GM12878 (cell line): ENCODE measurements around the gene CPLX4. TPM values are rescaled to one million over a fixed set of nuclear protein-coding genes. Genes with fewer than 3 reads are reported as not detected.

ENCODE experiments used
- ATAC-seq: fragments of 200-7000 bp; cut with Tn5 transposase; 3 replicates; pipeline ENCODE4 v1.9.1; 2020; ENCODE audit warnings: mild to moderate bottlenecking, moderate library complexity
- BruUV-seq: library from RNA; stranded (reverse); fragments of 400-500 nt; replicated peaks from 2 replicates; lab custom pipeline; 2021; lab: Mats Ljungman, UMichigan
- CTCF ChIA-PET: fragments of 300-600 bp; sonication (Branson Sonifier 250); formaldehyde crosslinking; extraction: SDS; loops from one replicate; lab custom pipeline; 2021; ENCODE audit warnings: inconsistent platforms; lab: Yijun Ruan, JAX
- POLR2A ChIA-PET: fragments of 350-600 bp; formaldehyde crosslinking; extraction: SDS; loops from one replicate; lab custom pipeline; 2021; ENCODE audit warnings: inconsistent platforms; lab: Charles Lee
- RAD21 ChIA-PET: fragments of 300-600 bp; sonication (Branson Sonifier 250); formaldehyde crosslinking; loops from one replicate; lab custom pipeline; 2023; ENCODE audit warnings: antibody characterized with exemption; ENCODE audit not compliant: unreplicated experiment; lab: Charles Lee
- SMC1A ChIA-PET: fragments of 300-600 bp; sonication (Branson Sonifier 250); formaldehyde crosslinking; loops from one replicate; lab custom pipeline; 2023; ENCODE audit not compliant: unreplicated experiment, uncharacterized antibody; lab: Charles Lee
- DNase-seq: peaks from one replicate; pipeline ENCODE4 v3.0.0-alpha.2; 2011; ENCODE audit warnings: low read depth, low spot score
- FAIRE-seq: peaks from 3 replicates; lab custom pipeline; 2011; peaks lifted over from hg19 to GRCh38; lab: Jason Lieb, UNC
- H2AFZ ChIP-seq: 2 replicates; pipeline ENCODE4 v1.6.0; 2011; ENCODE audit warnings: low read depth, low read length, control low read depth; ENCODE audit not compliant: control insufficient read depth
- H3K27ac ChIP-seq: 2 replicates; pipeline ENCODE4 v1.5.1; 2011; ENCODE audit warnings: control low read depth; ENCODE audit not compliant: control insufficient read depth, insufficient read depth
- H3K27me3 ChIP-seq, 2 experiments: replicated peaks in 1 of 2; 2 replicates each; pipeline versions ENCODE4 v1.6.0 to v1.6.1; 2011; ENCODE audit warnings: low read length in 1 of 2; ENCODE audit not compliant: control insufficient read depth in 2 of 2, insufficient read depth in 2 of 2
- H3K36me3 ChIP-seq, 2 experiments: 2 replicates each; pipeline ENCODE4 v1.5.1; 2011; ENCODE audit warnings: low read length in 1 of 2; ENCODE audit not compliant: control insufficient read depth in 2 of 2, insufficient read depth in 2 of 2
- H3K4me1 ChIP-seq: 2 replicates; pipeline ENCODE4 v1.6.1; 2011; ENCODE audit warnings: mild to moderate bottlenecking, low read length, moderate library complexity, mixed read lengths; ENCODE audit not compliant: control insufficient read depth, insufficient read depth
- H3K4me2 ChIP-seq: 2 replicates; pipeline ENCODE4 v1.6.0; 2011; ENCODE audit warnings: control low read depth; ENCODE audit not compliant: control insufficient read depth, insufficient read depth
- H3K4me3 ChIP-seq: fragments of 200-600 bp; sonication (generic); 2 replicates; pipeline ENCODE4 v1.5.1; 2016
- H3K79me2 ChIP-seq: 2 replicates; pipeline ENCODE4 v1.6.0; 2011; ENCODE audit warnings: low read length; ENCODE audit not compliant: control insufficient read depth, insufficient read depth
- H3K9ac ChIP-seq: 2 replicates; pipeline ENCODE4 v1.8.0; 2011; ENCODE audit warnings: low read length, control low read depth, mixed read lengths; ENCODE audit not compliant: control insufficient read depth, insufficient read depth
- H3K9me3 ChIP-seq: replicated peaks from 3 replicates; pipeline ENCODE4 v1.5.1; 2011; ENCODE audit warnings: mild to moderate bottlenecking, low read length; ENCODE audit not compliant: control insufficient read depth, insufficient read depth
- H4K20me1 ChIP-seq: 2 replicates; pipeline ENCODE4 v1.6.0; 2011; ENCODE audit not compliant: control insufficient read depth, insufficient read depth
- FOS ChIP-seq: IDR thresholded peaks from 3 replicates; pipeline ENCODE4 v1.6.1; 2011; ENCODE audit warnings: borderline replicate concordance; ENCODE audit not compliant: insufficient read length; ENCODE audit errors: extremely low read depth
- MLLT1 ChIP-seq: fragments of 450-650 bp; IDR thresholded peaks from 2 replicates; pipeline ENCODE4 v1.6.1; 2016; ENCODE audit warnings: mild to moderate bottlenecking
- NR2F1 ChIP-seq: fragments of 450-650 bp; conservative IDR thresholded peaks from 2 replicates; pipeline ENCODE4 v1.6.1; 2017; ENCODE audit warnings: mild to moderate bottlenecking
- PML ChIP-seq: IDR thresholded peaks from 2 replicates; pipeline ENCODE4 v1.6.1; 2012; ENCODE audit warnings: low read length, inconsistent platforms
- RCOR1 ChIP-seq: conservative IDR thresholded peaks from 2 replicates; pipeline ENCODE4 v1.6.1; 2012; ENCODE audit warnings: low read depth, low read length, improper control_type of control experiment
- TCF3 ChIP-seq: IDR thresholded peaks from 2 replicates; pipeline ENCODE4 v1.6.1; 2012; ENCODE audit warnings: low read depth, mild to moderate bottlenecking, low read length, borderline replicate concordance; ENCODE audit not compliant: insufficient read depth
- YY1 ChIP-seq: IDR thresholded peaks from 2 replicates; pipeline ENCODE4 v1.6.1; 2011; ENCODE audit warnings: low read depth, mild to moderate bottlenecking, low read length
- WGBS: methylation state at CpG from one replicate; pipeline ENCODE4 v1.1.6; 2016; ENCODE audit warnings: low lambda C conversion rate; ENCODE audit not compliant: insufficient replicate concordance, insufficient coverage; ENCODE audit errors: missing lambda C conversion rate; 5-methylcytosine and 5-hydroxymethylcytosine counted together
- in situ Hi-C: fragments of 300-500 bp; cut with MboI; formaldehyde crosslinking; loops from 9 replicates; pipeline ENCODE4 v1.14.3; 2018; ENCODE audit warnings: mixed read lengths
- intact Hi-C: fragments of 100-400 bp; cut with micrococcal nuclease; formaldehyde crosslinking; loops from one replicate; pipeline ENCODE4 v1.14.2; 2022; ENCODE audit not compliant: unreplicated experiment
- polyA plus RNA-seq, 11 experiments: library from polyadenylated mRNA; depleted of rRNA in 4 of 11; unstranded in 6 of 11; stranded (reverse) in 5 of 11; fragments of >200 nt; fragmentation: Nextera tagmentation in 4 of 11; fragmentation: Illumina TruSeq in 1 of 11; extraction: Ambion mirVana in 4 of 11; extraction: Trizol in 1 of 11; gene quantifications; 1 replicate in 1 of 11; 2 replicates in 10 of 11; pipeline versions ENCODE4 v1.2.1 to v1.2.3, GENCODE V29; 2011 to 2016; ENCODE audit warnings: inconsistent platforms in 2 of 11, missing spikeins in 2 of 11, low read depth in 1 of 11
- total RNA-seq, 4 experiments: library from RNA; depleted of rRNA in 3 of 4; stranded (reverse); fragments of >200 nt in 3 of 4; fragmentation: Illumina TruSeq in 1 of 4; extraction: Trizol in 1 of 4; gene quantifications; 2 replicates each; pipeline versions ENCODE4 v1.2.1 to v1.2.3, GENCODE V29; 2013 to 2021

CPLX4 gene
- total and polyA plus RNA-seq, 10 of the 15 experiments (the other 5 are each of a cell fraction or from before 2014, with no cell fraction given) = not detected

- ATAC-seq = no peak
- Histone ChIP-seq H3K27ac (no peak overlapping the region), H4K20me1 (no peaks in the 10 kb centered on the region), H3K9ac (no peak overlapping the region), H3K4me1 (no peaks in the 10 kb centered on the region), H3K4me3 (no peak overlapping the region), H3K79me2 (no peaks in the 10 kb centered on the region), H3K9me3 (no peaks in the 10 kb centered on the region; the same call in 2 of the 3 replicates), H2AFZ (no peak overlapping the region), H3K4me2 (no peak overlapping the region), H3K36me3 (no peaks in the 10 kb centered on the region), H3K27me3 (peaks cover 17 to 46% of the 10 kb centered on the region in 2 experiments)
- ChIA-PET SMC1A (no interaction called here), CTCF (no interaction called here), RAD21 (no interaction called here), POLR2A (no interaction called here)
- 64% methylated on average over 26 of the region's 28 CpGs for WGBS
- intact Hi-C loops (no loop called here), in situ Hi-C loops (no loop called here)
- FAIRE-seq = no peak
- DNase-seq = no peak
- no TSS peak for BruUV-seq
- no peak for TF ChIP-seq MLLT1
- no peak for TF ChIP-seq NR2F1
- TF ChIP-seq YY1 = no peak
- TF ChIP-seq RCOR1 = no peak
- no peak for TF ChIP-seq PML
- no peak for TF ChIP-seq FOS
- TF ChIP-seq TCF3 = no peak
These were observed 50.2 kb downstream of the CPLX4 start for GRCh38 chr18:59268127-59268720.
